ENCODE data around the gene C1orf74.

Gene C1orf74

DNA sequence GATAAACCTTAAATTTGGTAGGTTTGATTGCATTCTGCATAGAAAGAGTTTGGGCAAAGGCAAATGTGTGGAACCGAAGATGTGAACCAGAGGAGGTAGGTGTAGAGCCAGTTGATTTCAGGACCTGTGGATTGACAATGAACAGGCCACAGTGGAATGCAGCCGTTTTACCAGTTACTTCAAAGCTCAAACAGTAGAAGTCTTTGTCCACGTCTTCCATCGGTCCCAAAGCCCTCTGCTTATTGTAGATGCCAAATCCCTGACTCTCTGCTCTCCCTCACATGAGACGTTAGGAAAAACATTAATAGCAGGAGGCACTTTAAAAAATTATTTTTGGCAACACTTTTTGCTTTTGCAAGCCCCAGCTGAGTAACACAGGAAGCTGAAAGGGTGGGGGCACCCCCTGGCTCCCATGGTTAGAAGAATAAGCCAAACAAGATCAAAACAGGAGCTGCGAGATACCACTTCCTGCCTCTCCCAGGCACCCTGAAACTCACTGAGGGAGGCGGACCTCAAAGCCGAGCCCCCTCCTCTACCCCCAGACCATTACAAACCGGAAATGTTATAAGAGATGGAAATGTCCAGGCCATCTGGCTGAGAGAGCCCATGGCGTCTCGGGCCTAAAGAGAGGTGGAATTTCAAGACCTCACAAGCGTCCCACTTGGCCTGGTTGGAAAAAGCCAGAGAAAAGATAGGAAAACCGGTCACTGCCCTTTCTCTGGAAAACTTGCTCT lies 15.0 kb downstream of the C1orf74 start:
- Mint-ChIP-seq H3K9me3 (ENCODE audit: low read depth) (no peaks in the 10 kb centered on the region), H3K4me1 (ENCODE audit: low read depth) (peaks cover 44% of the 10 kb centered on the region), H3K27me3 (no peaks in the 10 kb centered on the region), H3K36me3 (peaks cover 16% of the 10 kb centered on the region), H3K27ac (no peak overlapping the region), H3K4me3 (no peak overlapping the region)

DNA sequence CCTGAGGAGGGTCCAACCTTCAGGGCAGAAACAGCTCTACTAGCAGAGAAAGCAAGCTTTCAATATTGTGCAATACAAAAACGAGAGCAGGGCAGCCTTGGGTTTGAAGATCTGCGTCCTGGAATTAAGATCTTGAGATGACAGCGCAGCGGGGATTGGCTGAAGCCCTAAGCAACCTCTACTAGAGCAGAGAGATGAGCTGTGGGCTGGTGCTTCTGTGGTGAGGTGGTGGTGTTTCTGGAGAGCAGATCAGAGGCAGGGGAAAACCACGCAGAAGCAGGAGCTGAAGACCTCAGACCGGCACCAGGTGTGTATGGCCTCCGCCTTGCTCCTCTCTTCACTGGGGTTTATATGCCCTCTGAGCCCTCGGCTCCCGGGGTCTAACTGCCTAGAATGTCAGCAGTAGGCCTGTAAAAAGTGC lies 16.0 kb downstream of the C1orf74 start:
- H3K9me3 Mint-ChIP-seq (ENCODE audit: low read depth): no peaks in the 10 kb centered on the region
- H3K27me3 Mint-ChIP-seq: no peaks in the 10 kb centered on the region
- H3K4me3 Mint-ChIP-seq: no peak overlapping the region
- H3K27ac Mint-ChIP-seq: no peak overlapping the region
- peaks cover 51% of the 10 kb centered on the region for H3K4me1 Mint-ChIP-seq (ENCODE audit: low read depth)
- H3K36me3 Mint-ChIP-seq: peaks cover 20% of the 10 kb centered on the region

DNA sequence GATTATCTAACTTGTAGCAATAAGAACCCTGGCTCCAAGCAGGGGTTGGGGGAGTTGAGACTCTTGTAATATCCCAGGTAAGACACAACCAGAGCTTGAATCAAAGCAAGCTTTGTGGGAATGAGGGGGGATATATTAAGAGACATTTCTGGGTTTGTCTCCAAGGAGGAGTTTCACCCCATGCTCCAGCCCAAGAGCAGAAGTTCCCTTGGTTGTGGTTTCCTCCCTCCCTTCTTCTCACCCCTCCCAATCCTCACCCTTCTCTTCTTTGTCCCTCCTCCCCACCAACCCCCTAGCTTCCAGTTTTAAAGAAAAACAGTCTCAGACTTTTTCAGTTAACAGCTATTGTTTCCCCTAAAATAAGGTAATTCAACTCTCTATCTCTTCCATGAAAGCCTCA lies 16.7 kb downstream of the C1orf74 start:
- Mint-ChIP-seq H3K4me1 (ENCODE audit: low read depth) (peaks cover 58% of the 10 kb centered on the region), H3K36me3 (peaks cover 19% of the 10 kb centered on the region), H3K4me3 (no peak overlapping the region), H3K9me3 (ENCODE audit: low read depth) (no peaks in the 10 kb centered on the region), H3K27me3 (no peaks in the 10 kb centered on the region), H3K27ac (no peak overlapping the region)

GRCh38 chr1:209767096-209767495 lies 17.3 kb downstream of the C1orf74 start:
- H3K9me3 Mint-ChIP-seq (ENCODE audit: low read depth): no peaks in the 10 kb centered on the region
- H3K4me3 Mint-ChIP-seq: no peak overlapping the region
- no peaks in the 10 kb centered on the region for H3K27me3 Mint-ChIP-seq
- H3K4me1 Mint-ChIP-seq (ENCODE audit: low read depth): peaks cover 63% of the 10 kb centered on the region
- peaks cover 22% of the 10 kb centered on the region for H3K36me3 Mint-ChIP-seq
- H3K27ac Mint-ChIP-seq: no peak overlapping the region

- H3K27me3 Mint-ChIP-seq: no peaks in the 10 kb centered on the region
- H3K36me3 Mint-ChIP-seq: peaks cover 28% of the 10 kb centered on the region
- H3K9me3 Mint-ChIP-seq (ENCODE audit: low read depth): no peaks in the 10 kb centered on the region
- peaks cover 73% of the 10 kb centered on the region for H3K4me1 Mint-ChIP-seq (ENCODE audit: low read depth)
- no peak overlapping the region for H3K27ac Mint-ChIP-seq
- no peak overlapping the region for H3K4me3 Mint-ChIP-seq
Observed at GRCh38 chr1:209766051-209766450, 18.3 kb downstream of the C1orf74 start.

DNA sequence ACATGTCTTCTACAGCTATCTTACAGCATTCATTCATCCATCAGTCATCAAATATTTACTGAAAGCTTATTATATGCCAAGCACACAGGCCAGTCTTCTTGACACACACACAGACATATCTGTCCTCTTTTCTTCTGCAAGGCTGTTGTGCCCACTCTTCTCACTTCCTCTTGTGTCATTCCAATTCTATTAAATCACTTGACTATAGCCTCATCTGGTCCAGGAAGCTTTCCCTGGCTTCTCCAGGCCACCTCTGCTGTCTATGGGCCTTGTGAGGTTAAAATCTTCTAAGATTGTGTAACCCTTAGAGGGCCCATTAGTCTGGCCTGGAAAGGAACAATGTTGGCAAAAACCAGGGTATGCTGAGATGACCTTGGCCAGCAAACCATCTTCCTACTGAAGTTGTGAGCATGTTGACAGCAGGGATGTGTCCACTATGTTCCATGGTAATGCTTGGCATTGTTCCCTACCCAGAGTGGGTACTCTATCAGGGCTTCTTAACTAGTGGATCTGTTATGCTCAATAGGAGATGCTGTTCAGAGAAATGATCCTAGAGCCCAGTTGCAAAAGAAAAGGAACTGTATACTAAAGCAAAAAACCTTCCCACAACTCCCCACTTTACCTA lies 23.2 kb downstream of the C1orf74 start:
- H3K27me3 Mint-ChIP-seq: no peaks in the 10 kb centered on the region
- H3K4me3 Mint-ChIP-seq: peak overlapping the region; percentile 31
- H3K36me3 Mint-ChIP-seq: peaks cover 34% of the 10 kb centered on the region
- H3K27ac Mint-ChIP-seq: peak overlapping the region; percentile 91
- H3K4me1 Mint-ChIP-seq (ENCODE audit: low read depth): peaks cover 80% of the 10 kb centered on the region
- H3K9me3 Mint-ChIP-seq (ENCODE audit: low read depth): no peaks in the 10 kb centered on the region

GRCh38 chr1:209759829-209760359 lies 24.5 kb downstream of the C1orf74 start:
- Mint-ChIP-seq H3K9me3 (ENCODE audit: low read depth) (no peaks in the 10 kb centered on the region), H3K27me3 (no peaks in the 10 kb centered on the region), H3K4me1 (ENCODE audit: low read depth) (peaks cover 82% of the 10 kb centered on the region), H3K27ac (peak overlapping the region; percentile 100), H3K36me3 (peaks cover 32% of the 10 kb centered on the region), H3K4me3 (peak overlapping the region; percentile 49)

DNA sequence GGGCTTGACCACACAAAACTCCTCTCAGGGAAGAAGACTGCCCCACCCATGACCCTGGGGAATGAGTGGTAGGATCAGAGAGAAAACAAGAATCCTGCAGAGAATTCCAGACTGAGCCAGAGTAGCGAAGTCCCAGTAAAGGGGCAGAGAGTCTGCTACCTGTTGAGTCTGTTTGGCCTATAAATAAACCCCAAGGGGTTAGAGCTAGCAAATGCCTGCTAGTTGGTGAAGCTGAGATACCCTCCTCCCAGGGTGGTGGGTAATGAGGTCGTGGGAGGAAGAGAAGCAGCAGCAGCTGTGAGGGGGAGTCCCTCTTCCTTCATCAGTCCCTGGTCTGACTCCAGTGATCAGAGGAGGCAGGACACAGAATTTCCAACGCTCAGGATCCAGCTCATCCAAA lies 26.0 kb downstream of the C1orf74 start:
- H3K9me3 Mint-ChIP-seq (ENCODE audit: low read depth): no peaks in the 10 kb centered on the region
- H3K4me1 Mint-ChIP-seq (ENCODE audit: low read depth): peaks cover 77% of the 10 kb centered on the region
- H3K36me3 Mint-ChIP-seq: peaks cover 25% of the 10 kb centered on the region
- no peaks in the 10 kb centered on the region for H3K27me3 Mint-ChIP-seq
- peak overlapping the region; percentile 99 for H3K4me3 Mint-ChIP-seq
- peak overlapping the region; percentile 100 for H3K27ac Mint-ChIP-seq

- Mint-ChIP-seq H3K4me1 (ENCODE audit: low read depth) (peaks cover 76% of the 10 kb centered on the region), H3K9me3 (ENCODE audit: low read depth) (no peaks in the 10 kb centered on the region), H3K36me3 (peaks cover 15% of the 10 kb centered on the region), H3K27ac (peak overlapping the region; percentile 100), H3K27me3 (no peaks in the 10 kb centered on the region), H3K4me3 (peak overlapping the region; percentile 99)
Observed at GRCh38 chr1:209756615-209757445, 27.5 kb downstream of the C1orf74 start.

DNA sequence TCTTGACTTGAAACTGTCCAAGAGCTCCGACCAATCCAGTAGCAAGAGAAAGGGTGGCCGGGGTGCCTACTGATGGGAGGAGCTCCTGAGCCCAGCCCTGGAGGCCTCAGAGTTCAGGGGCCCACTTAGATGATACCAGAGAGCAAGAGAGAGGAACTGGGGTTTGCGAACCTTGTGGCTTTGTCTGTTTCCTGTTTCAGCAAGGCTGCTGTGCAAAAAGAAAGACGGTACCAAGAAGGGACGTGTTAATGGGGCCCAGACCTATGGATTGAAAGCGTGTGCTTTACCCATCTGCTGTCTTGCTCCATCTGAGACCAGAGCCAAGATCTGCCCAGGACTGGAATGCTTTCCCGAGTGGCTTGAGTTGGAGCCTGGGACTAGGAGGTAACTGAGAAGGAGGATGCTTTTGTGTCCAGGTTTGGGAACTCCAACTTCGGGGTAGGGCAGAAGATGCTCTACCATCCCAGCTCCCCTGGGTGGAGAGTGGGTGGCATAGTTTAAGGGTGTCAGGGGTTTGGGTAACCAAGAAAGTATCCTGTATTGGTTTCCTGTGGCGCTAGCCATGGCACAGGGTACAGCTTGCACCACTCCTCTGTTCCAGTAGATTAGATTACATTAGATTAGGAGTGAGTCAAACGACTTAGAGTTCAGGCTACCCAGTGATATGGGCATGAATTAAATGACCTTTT lies 28.3 kb downstream of the C1orf74 start, which contains the start of gene TRAF3IP3:
TRAF3IP3 (plus strand) TSS at position 128 of the 689 bp plus-strand sequence. CDS start 3,987 bp downstream, outside the sequence.
- H3K4me3 Mint-ChIP-seq: peak within 1 kb of the TSS; percentile 99
- peaks cover 11% of the 10 kb centered on the region for H3K36me3 Mint-ChIP-seq
- no peaks in the 10 kb centered on the region for H3K27me3 Mint-ChIP-seq
- peak within 1 kb of the TSS; percentile 100 for H3K27ac Mint-ChIP-seq
- no peaks in the 10 kb centered on the region for H3K9me3 Mint-ChIP-seq (ENCODE audit: low read depth)
- H3K4me1 Mint-ChIP-seq (ENCODE audit: low read depth): peaks cover 76% of the 10 kb centered on the region

GRCh38 chr1:209755256-209755655 lies 29.1 kb downstream of the C1orf74 start:
- H3K9me3 Mint-ChIP-seq (ENCODE audit: low read depth): no peaks in the 10 kb centered on the region
- peaks cover 75% of the 10 kb centered on the region for H3K4me1 Mint-ChIP-seq (ENCODE audit: low read depth)
- peak overlapping the region; percentile 100 for H3K27ac Mint-ChIP-seq
- peak overlapping the region; percentile 99 for H3K4me3 Mint-ChIP-seq
- H3K36me3 Mint-ChIP-seq: peaks cover 8% of the 10 kb centered on the region
- H3K27me3 Mint-ChIP-seq: no peaks in the 10 kb centered on the region

DNA sequence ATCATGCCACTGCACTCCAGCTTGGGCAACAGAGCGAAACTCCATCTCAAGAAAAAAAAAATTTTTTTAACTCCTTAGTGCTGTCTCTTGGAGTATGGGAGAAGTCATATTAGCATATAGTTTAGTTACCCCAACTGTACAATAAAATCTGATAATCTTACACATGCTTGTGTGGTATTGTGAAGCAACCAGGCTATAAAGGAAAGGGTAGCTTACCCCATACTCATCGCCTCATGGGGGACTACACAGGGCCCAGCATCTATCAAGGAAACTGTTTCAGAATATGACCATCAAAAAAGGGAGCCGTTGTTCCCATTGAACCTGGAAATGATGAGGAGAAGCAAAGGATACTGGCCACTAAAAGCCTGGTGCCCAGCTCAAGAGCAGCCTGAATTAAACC lies 31.5 kb downstream of the C1orf74 start:
- H3K4me1 Mint-ChIP-seq (ENCODE audit: low read depth): peaks cover 68% of the 10 kb centered on the region
- no peak overlapping the region for H3K4me3 Mint-ChIP-seq
- H3K36me3 Mint-ChIP-seq: no peaks in the 10 kb centered on the region
- H3K27ac Mint-ChIP-seq: peak overlapping the region; percentile 64
- H3K9me3 Mint-ChIP-seq (ENCODE audit: low read depth): no peaks in the 10 kb centered on the region
- no peaks in the 10 kb centered on the region for H3K27me3 Mint-ChIP-seq

DNA sequence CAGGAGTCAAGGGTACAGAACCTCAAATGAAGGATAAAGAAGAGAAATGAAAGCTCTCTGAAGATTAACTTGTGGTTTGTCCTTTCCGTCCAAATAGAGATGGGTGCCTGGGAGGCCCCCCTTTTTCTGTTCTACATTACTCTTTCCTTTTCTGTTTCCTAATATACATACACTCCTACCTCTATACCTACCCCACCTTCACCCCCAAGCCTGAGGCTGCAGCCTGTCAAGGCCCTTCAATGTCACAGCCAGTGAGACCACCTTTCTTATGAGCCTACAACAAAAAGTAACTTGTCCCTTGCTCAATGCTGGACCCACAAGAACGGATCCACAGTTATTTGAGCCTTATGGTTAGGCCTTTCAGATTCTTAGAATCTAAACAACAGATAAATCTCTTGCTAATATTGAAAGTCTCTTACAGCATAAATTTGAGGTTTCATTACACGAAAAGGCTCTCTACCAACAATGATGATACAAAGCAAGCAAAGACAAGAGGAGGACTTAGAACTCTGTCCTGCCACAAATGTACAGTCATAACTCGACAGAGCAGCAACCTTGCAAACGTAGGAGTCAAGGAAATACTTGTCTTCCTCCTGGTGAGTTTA lies 32.6 kb downstream of the C1orf74 start:
- Mint-ChIP-seq H3K4me3 (peak overlapping the region; percentile 41), H3K27ac (peak overlapping the region; percentile 94), H3K4me1 (ENCODE audit: low read depth) (peaks cover 74% of the 10 kb centered on the region), H3K36me3 (no peaks in the 10 kb centered on the region), H3K9me3 (ENCODE audit: low read depth) (no peaks in the 10 kb centered on the region), H3K27me3 (no peaks in the 10 kb centered on the region)
